ENCODE results near the gene SNAP91. TPM values are rescaled to one million over a fixed set of nuclear protein-coding genes. Genes with fewer than 3 reads are reported as not detected.
"Not testable (repeated sequence)": the region's sequence is repeated elsewhere in the genome, so short reads cannot be mapped to it uniquely, and the experiment has no call there.

SNAP91 gene
- total RNA-seq, 1 experiment from 2014 or later: not detected

- Histone ChIP-seq H2AFZ (ENCODE audit: low read length) (no peak overlapping the region), H3K9ac (ENCODE audit: low read length) (no peak overlapping the region), H3K79me2 (ENCODE audit: low read length) (no peaks in the 10 kb centered on the region), H3K4me2 (ENCODE audit: low read length) (no peak overlapping the region), H3K27ac (ENCODE audit: low read length) (no peak overlapping the region), H3K4me3 (ENCODE audit: low read length) (no peak overlapping the region), H3K9me2 (replicated peaks; ENCODE audit: low read length) (no peaks in the 10 kb centered on the region), H3K27me3 (ENCODE audit: low read length) (peaks cover 22% of the 10 kb centered on the region), H3K9me3 (ENCODE audit: low read length) (no peaks in the 10 kb centered on the region), H3K4me1 (ENCODE audit: insufficient read depth, low read length) (no peaks in the 10 kb centered on the region), H3K36me3 (ENCODE audit: low read depth, low read length) (no peaks in the 10 kb centered on the region), H3F3A (ENCODE audit: low read length, unreplicated experiment) (no peaks in the 10 kb centered on the region), H4K20me1 (ENCODE audit: low read length) (no peaks in the 10 kb centered on the region)
- DNase-seq (no peak), ATAC-seq (no peak)
- TF ChIP-seq CTCF (conservative IDR thresholded peaks at IDR 0.05; ENCODE audit: low read depth, low read length) (no peak), EZH2phosphoT487 (IDR thresholded peaks at IDR 0.05; ENCODE audit: borderline replicate concordance, low read length) (no peak), EZH2 (IDR thresholded peaks at IDR 0.05; ENCODE audit: low read length, unreplicated experiment) (no peak)
- ChIA-PET CTCF (no interaction called here), POLR2A (ENCODE audit: unreplicated experiment) (no interaction called here)
- no TSS peak for BruUV-seq (replicated peaks)
- intact Hi-C loops (cut with micrococcal nuclease): no loop called here
Measured at GRCh38 chr6:83556871-83557270, 152.0 kb downstream of the SNAP91 start.

GRCh38 chr6:83551748-83552147, 157.2 kb downstream of the SNAP91 start:
- H3K4me1 ChIP-seq (ENCODE audit: insufficient read depth, low read length); H3F3A ChIP-seq (ENCODE audit: low read length, unreplicated experiment); H3K4me3 ChIP-seq (ENCODE audit: low read length); H3K4me2 ChIP-seq (ENCODE audit: low read length); H3K9ac ChIP-seq (ENCODE audit: low read length); H3K27ac ChIP-seq (ENCODE audit: low read length); BruUV-seq (replicated peaks); POLR2A ChIA-PET (ENCODE audit: unreplicated experiment); H3K9me2 ChIP-seq (replicated peaks; ENCODE audit: low read length); intact Hi-C loops (cut with micrococcal nuclease); H3K9me3 ChIP-seq (ENCODE audit: low read length); DNase-seq; ATAC-seq; CTCF ChIA-PET; H4K20me1 ChIP-seq (ENCODE audit: low read length); H3K36me3 ChIP-seq (ENCODE audit: low read depth, low read length); H2AFZ ChIP-seq (ENCODE audit: low read length); H3K79me2 ChIP-seq (ENCODE audit: low read length): not testable (repeated sequence)
- H3K27me3 ChIP-seq (ENCODE audit: low read length): peaks cover 22% of the 10 kb centered on the region

GRCh38 chr6:83550482-83550881, 158.4 kb downstream of the SNAP91 start:
- H3K4me2 ChIP-seq (ENCODE audit: low read length); H3K36me3 ChIP-seq (ENCODE audit: low read depth, low read length); H3K9me2 ChIP-seq (replicated peaks; ENCODE audit: low read length); H4K20me1 ChIP-seq (ENCODE audit: low read length); intact Hi-C loops (cut with micrococcal nuclease); ATAC-seq; H3K4me1 ChIP-seq (ENCODE audit: insufficient read depth, low read length); H2AFZ ChIP-seq (ENCODE audit: low read length); H3K9ac ChIP-seq (ENCODE audit: low read length); H3K4me3 ChIP-seq (ENCODE audit: low read length); BruUV-seq (replicated peaks); CTCF ChIA-PET; DNase-seq; H3K79me2 ChIP-seq (ENCODE audit: low read length); H3K27ac ChIP-seq (ENCODE audit: low read length); H3F3A ChIP-seq (ENCODE audit: low read length, unreplicated experiment); H3K9me3 ChIP-seq (ENCODE audit: low read length); POLR2A ChIA-PET (ENCODE audit: unreplicated experiment): not testable (repeated sequence)
- H3K27me3 ChIP-seq (ENCODE audit: low read length): peaks cover 21% of the 10 kb centered on the region

GRCh38 chr6:83546636-83547035, 162.3 kb downstream of the SNAP91 start:
- no peak overlapping the region for H3K4me2 ChIP-seq (ENCODE audit: low read length)

More at GRCh38 chr6:83546636-83547035, 162.3 kb downstream of the SNAP91 start:
- Histone ChIP-seq H3F3A (ENCODE audit: low read length, unreplicated experiment) (no peaks in the 10 kb centered on the region), H3K4me3 (ENCODE audit: low read length) (no peak overlapping the region), H4K20me1 (ENCODE audit: low read length) (no peaks in the 10 kb centered on the region), H3K9me2 (replicated peaks; ENCODE audit: low read length) (no peaks in the 10 kb centered on the region), H2AFZ (ENCODE audit: low read length) (no peak overlapping the region), H3K79me2 (ENCODE audit: low read length) (no peaks in the 10 kb centered on the region), H3K27ac (ENCODE audit: low read length) (no peak overlapping the region), H3K27me3 (ENCODE audit: low read length) (no peaks in the 10 kb centered on the region), H3K9ac (ENCODE audit: low read length) (no peak overlapping the region), H3K4me1 (ENCODE audit: insufficient read depth, low read length) (no peaks in the 10 kb centered on the region), H3K9me3 (ENCODE audit: low read length) (no peaks in the 10 kb centered on the region), H3K36me3 (ENCODE audit: low read depth, low read length) (no peaks in the 10 kb centered on the region)
- peak; percentile 36 for DNase-seq
- intact Hi-C loops (cut with micrococcal nuclease): no loop called here
- CTCF ChIA-PET: no interaction called here
- POLR2A ChIA-PET (ENCODE audit: unreplicated experiment): no interaction called here
- TF ChIP-seq EZH2phosphoT487 (IDR thresholded peaks at IDR 0.05; ENCODE audit: borderline replicate concordance, low read length) (no peak), CTCF (conservative IDR thresholded peaks at IDR 0.05; ENCODE audit: low read depth, low read length) (no peak), EZH2 (IDR thresholded peaks at IDR 0.05; ENCODE audit: low read length, unreplicated experiment) (no peak)
- BruUV-seq (replicated peaks): no TSS peak
- peak; percentile 31; the same call in 1 of the 2 replicates for ATAC-seq
